Heart right ventricle (tissue), 16 donors: ENCODE measurements around the gene DCP2. TPM values are rescaled to one million over a fixed set of nuclear protein-coding genes. Genes with fewer than 3 reads are reported as not detected.

Experiments
- ATAC-seq, 8 donors: fragments of 200-7000 bp; cut with Tn5 transposase; one replicate each; pipeline ENCODE4 v1.9.1; 2020; ENCODE audit warnings: mild to moderate bottlenecking in 8 of 8, moderate library complexity in 8 of 8, moderate number of reproducible peaks in 1 of 8
- DNase-seq, 2 donors: peaks; one replicate each; pipeline ENCODE4 v3.0.0-alpha.2; 2020
- H3K27ac ChIP-seq, 10 donors: fragments of 200-600 bp; sonication (generic) in 2 of 10; one replicate each; pipeline versions ENCODE4 v1.5.0 to v1.8.0; 2020 to 2022; ENCODE audit warnings: mild to moderate bottlenecking in 3 of 10
- H3K27me3 ChIP-seq, 7 donors: fragments of 200-600 bp; one replicate each; pipeline ENCODE4 v1.8.0; 2021 to 2022; ENCODE audit warnings: mild to moderate bottlenecking in 2 of 7
- H3K36me3 ChIP-seq, 9 donors: fragments of 200-600 bp; sonication (generic) in 1 of 9; one replicate each; pipeline versions ENCODE4 v1.5.0 to v1.8.0; 2020 to 2022; ENCODE audit warnings: mild to moderate bottlenecking in 2 of 9
- H3K4me1 ChIP-seq, 9 donors: fragments of 200-600 bp; sonication (generic) in 1 of 9; one replicate each; pipeline versions ENCODE4 v1.5.0 to v1.8.0; 2020 to 2022; ENCODE audit warnings: mild to moderate bottlenecking in 4 of 9
- H3K4me3 ChIP-seq, 10 donors: fragments of 200-600 bp; sonication (generic) in 2 of 10; one replicate each; pipeline versions ENCODE4 v1.5.0 to v1.8.0; 2020 to 2022; ENCODE audit warnings: mild to moderate bottlenecking in 7 of 10, moderate library complexity in 2 of 10
- H3K9me3 ChIP-seq, 11 donors: fragments of 200-600 bp in 10 of 11; sonication (generic) in 2 of 11; one replicate each; pipeline versions ENCODE4 v1.5.0 to v1.8.0; 2013 to 2022; ENCODE audit warnings: mild to moderate bottlenecking in 2 of 11, control low read depth in 1 of 11, moderate library complexity in 1 of 11
- WGBS, 2 donors: extraction: QIAGEN DNeasy Blood & Tissue Kit; methylation state at CpG; one replicate each; pipeline ENCODE4 v1.1.7; 2013; ENCODE audit warnings: inconsistent platforms in 1 of 2; 5-methylcytosine and 5-hydroxymethylcytosine counted together
- intact Hi-C, 10 donors: fragments of 100-400 bp; cut with DNase I; formaldehyde crosslinking; loops; one replicate each; pipeline versions ENCODE4 v1.11.1 to v1.14.2; 2022
- polyA plus RNA-seq, 2 donors: library from polyadenylated mRNA; stranded (reverse); fragments of 200-250 nt; gene quantifications; one replicate each; pipeline ENCODE4 v1.2.3, GENCODE V29; 2013
- total RNA-seq, 10 donors: library from RNA; stranded (reverse); fragmentation: NEBNext Ultra II Directional in 3 of 10; extraction: Animal tissue kit (Norgen Biotek cat#: 25700) in 3 of 10; gene quantifications; one replicate each; pipeline versions ENCODE4 v1.2.1 to v1.2.4, GENCODE V29; 2021 to 2023
- TF ChIP-seq, protein P1 (sequence below), 9 donors: fragments of 200-600 bp; sonication (generic) in 2 of 9; IDR thresholded peaks; one replicate each; pipeline versions ENCODE4 v1.5.0 to v1.8.0; 2021 to 2022; ENCODE audit warnings: antibody characterized with exemption in 9 of 9, mild to moderate bottlenecking in 5 of 9, moderate library complexity in 1 of 9
- donor health status: Arrhythmogenic right ventricular cardiomyopathy.
- donor health status: ischemic (EF 13 %, LVEDD 7.1; RV severe dilation, severe dysfunction).
- donor health status: healthy with polysubstance abuse.
- donor health status: DM: no; HTN: yes; CAD: no.
- donor health status: DM: no; HTN: no; CAD: no.
- donor health status: ischemic (EF 25% LVEDD 6.9; RV normal size, moderate dysfunction).
- donor health status: ischemic (EF 25% LVEDD 5.7; RV mildly dilated, moderate dysfunction).
- donor health status: healthy.
- donor health status: DM: yes; HTN: yes; CAD: no.
- donor health status: Ischemic cardiomyopathy.
- donor health status: ischemic (EF 35%, LVEDD 5.7; RV mildly dilated, moderate dysfunction).
- donor health status: nonischemic (EF 11% LVEDD 7.7; RV severe dilation, severe dysfunction).
- donor health status: DM: yes; HTN: yes; CAD: no.
- donor health status: PGD.
- donor health status: ischemic (EF 29% LVEDD 5.4; RV normal size, mild dysfunction).
- donor health status: nonischemic (EF 23%, LVEDD 6.1; RV moderate dilation, normal function).

DCP2 gene
- total and polyA plus RNA-seq, 12 donors: 3.1 to 24.5 (median 16.1) TPM

DNA sequence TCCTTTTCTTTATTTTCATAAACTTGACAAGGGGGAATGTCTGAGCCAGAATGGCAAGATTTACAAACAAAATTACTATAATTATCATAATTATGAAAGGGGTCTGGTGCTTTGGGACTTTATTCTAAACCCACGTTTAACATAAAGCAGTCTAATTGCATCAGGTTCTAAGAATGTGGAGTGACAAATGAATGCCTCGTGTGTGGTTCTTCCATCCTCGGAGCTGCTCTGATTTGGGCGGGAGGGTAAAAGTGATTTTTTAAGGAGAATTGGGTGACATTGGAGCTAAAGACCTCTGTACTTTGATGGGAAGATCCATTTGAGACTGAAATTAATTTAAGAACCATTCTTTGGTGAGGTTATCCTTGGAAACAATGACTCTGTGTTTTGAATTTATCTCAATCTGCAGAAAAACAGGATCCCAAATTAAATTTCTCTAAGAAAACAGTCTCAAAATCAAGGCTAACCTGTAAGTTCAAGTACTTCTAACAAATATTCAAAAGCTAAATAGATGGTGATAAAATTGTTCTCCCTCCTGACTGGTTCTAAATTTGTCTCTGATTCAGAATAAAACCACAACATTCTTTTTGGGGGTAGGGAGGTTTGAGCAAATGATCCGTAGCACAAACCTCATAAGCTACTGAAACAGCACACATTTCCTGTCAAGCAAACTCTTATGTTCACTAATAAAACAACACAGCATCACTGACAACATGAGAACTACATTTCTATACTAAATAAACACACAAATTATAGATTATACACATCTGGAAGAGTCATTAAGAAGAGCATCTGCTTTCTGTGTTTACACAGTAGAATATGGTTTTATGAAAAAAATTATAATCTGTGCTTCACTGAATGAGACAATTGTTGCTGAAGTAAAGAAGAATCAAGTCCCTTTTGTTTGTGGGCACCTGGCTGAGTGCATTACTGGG, 85.5 kb downstream of the DCP2 start:
- peaks cover 0 to 52% (median 32%) of the 10 kb centered on the region in 9 donors for H3K4me1 ChIP-seq
- H3K27me3 ChIP-seq: no peaks in the 10 kb centered on the region
- no peak for ATAC-seq
- H3K9me3 ChIP-seq: no peaks in the 10 kb centered on the region
- intact Hi-C loops: no loop called here
- no peak overlapping the region for H3K27ac ChIP-seq
- no peak overlapping the region for H3K4me3 ChIP-seq
- no peak for DNase-seq
- peaks cover 0 to 97% (median 15%) of the 10 kb centered on the region in 9 donors for H3K36me3 ChIP-seq
- TF ChIP-seq, protein P1, sequence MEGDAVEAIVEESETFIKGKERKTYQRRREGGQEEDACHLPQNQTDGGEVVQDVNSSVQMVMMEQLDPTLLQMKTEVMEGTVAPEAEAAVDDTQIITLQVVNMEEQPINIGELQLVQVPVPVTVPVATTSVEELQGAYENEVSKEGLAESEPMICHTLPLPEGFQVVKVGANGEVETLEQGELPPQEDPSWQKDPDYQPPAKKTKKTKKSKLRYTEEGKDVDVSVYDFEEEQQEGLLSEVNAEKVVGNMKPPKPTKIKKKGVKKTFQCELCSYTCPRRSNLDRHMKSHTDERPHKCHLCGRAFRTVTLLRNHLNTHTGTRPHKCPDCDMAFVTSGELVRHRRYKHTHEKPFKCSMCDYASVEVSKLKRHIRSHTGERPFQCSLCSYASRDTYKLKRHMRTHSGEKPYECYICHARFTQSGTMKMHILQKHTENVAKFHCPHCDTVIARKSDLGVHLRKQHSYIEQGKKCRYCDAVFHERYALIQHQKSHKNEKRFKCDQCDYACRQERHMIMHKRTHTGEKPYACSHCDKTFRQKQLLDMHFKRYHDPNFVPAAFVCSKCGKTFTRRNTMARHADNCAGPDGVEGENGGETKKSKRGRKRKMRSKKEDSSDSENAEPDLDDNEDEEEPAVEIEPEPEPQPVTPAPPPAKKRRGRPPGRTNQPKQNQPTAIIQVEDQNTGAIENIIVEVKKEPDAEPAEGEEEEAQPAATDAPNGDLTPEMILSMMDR (IDR thresholded peaks at IDR 0.05): no peak
- 63 to 69% methylated on average over 5 of the region's 5 CpGs for WGBS, 2 donors

DNA sequence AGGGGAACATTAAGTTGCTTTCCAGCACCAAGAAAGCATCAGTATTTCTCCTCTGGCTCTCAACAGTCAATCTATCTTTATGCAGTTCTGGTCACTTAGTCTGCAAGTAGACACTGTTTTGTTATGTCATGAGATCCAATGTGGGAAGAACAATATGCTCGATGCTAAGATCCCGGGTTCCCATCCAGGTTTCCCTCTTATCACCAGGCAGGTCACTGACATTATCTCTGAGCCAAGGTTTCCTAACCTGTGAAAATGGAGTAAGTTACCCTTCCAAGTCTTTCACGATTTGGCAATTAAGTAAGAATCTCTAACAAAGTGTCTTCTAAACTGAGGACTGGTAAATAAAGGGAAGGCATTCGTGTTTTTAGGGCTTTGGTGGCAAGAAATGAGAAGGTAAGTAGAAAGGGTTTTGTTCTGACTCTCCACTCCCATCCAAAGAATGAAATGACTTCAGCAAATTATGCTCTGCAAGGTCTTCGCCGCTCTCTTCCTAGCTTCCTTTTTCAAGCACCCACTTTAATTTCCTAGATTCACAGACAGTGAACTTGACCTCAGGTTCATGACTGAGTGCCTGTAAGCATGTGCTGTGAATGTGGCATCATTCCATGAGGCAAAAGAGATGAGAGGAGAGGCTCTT, 86.4 kb downstream of the DCP2 start:
- Histone ChIP-seq H3K36me3 (peaks cover 0 to 99% (median 18%) of the 10 kb centered on the region in 9 donors), H3K4me3 (no peak overlapping the region), H3K4me1 (peaks cover 0 to 47% (median 32%) of the 10 kb centered on the region in 9 donors), H3K9me3 (no peaks in the 10 kb centered on the region), H3K27ac (no peak overlapping the region), H3K27me3 (no peaks in the 10 kb centered on the region)
- intact Hi-C loops: no loop called here
- 83 to 84% methylated on average over 6 of the region's 6 CpGs for WGBS, 2 donors
- ATAC-seq (no peak), DNase-seq (no peak)
- TF ChIP-seq, protein P1 (IDR thresholded peaks at IDR 0.05): no peak

DNA sequence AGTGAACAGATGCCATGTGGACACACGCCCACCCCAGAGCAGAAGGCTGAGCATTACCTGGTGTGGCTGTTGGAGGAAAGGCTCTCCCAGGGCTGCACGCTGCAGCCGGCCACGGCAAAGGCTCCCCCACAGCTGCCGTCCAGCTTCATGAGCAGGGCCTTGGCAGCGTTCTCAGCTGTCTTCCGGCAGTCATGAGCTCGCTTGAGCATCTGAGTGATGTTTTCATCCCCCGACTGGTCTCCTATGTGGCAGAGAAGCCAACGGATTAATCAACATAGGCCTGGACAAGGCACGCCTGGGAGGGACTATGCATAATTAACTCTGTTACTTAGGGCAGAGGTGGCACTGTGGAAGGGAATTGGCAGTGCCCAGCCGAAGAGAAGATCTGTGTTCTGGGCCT, 87.3 kb downstream of the DCP2 start:
- DNase-seq: no peak
- intact Hi-C loops: no loop called here
- Histone ChIP-seq H3K36me3 (peaks cover 0 to 100% (median 16%) of the 10 kb centered on the region in 9 donors), H3K4me3 (no peak overlapping the region), H3K27ac (no peak overlapping the region), H3K9me3 (no peaks in the 10 kb centered on the region), H3K27me3 (no peaks in the 10 kb centered on the region), H3K4me1 (peaks cover 0 to 37% (median 25%) of the 10 kb centered on the region in 9 donors)
- WGBS, 2 donors: 57 to 69% methylated on average over 12 of the region's 12 CpGs
- TF ChIP-seq, protein P1 (IDR thresholded peaks at IDR 0.05): no peak
- ATAC-seq: peak in 4 of 8 donors; percentile 21 to 67 (median 54)

DNA sequence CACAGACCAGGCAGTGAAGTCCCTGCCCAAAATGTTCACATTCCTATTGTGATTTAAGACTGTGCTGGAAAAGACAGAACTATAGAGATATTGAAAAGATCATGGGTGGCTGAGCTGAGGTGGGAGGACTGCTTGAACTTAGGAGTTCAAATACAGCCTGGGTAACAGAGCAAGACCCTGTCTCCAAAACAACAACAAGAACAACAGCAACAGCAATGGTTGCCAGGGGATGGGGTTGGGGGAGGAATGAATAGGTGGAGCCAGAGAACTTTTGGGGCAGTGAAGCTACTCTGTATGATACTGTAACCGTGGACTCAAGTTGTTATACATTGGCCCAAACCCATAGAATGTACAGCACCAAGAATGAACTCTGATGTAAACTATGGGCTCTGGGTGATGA, 88.2 kb downstream of the DCP2 start:
- H3K9me3 ChIP-seq: no peaks in the 10 kb centered on the region
- intact Hi-C loops: no loop called here
- no peak overlapping the region for H3K27ac ChIP-seq
- 91 to 94% methylated on average over 1 of the region's 1 CpG for WGBS, 2 donors
- peaks cover 0 to 29% (median 18%) of the 10 kb centered on the region in 9 donors for H3K4me1 ChIP-seq
- peak in 1 of 2 donors; percentile 1 for DNase-seq
- ATAC-seq: no peak
- no peaks in the 10 kb centered on the region for H3K27me3 ChIP-seq
- H3K4me3 ChIP-seq: no peak overlapping the region
- peaks cover 0 to 100% (median 20%) of the 10 kb centered on the region in 9 donors for H3K36me3 ChIP-seq
- TF ChIP-seq, protein P1 (IDR thresholded peaks at IDR 0.05): no peak
